ENCODE measurements around the gene SYNC.

SYNC gene

GRCh38 chr1:32736812-32737791, 34.5 kb upstream of the SYNC start:
- TF ChIP-seq CTCF (IDR thresholded peaks at IDR 0.05; ENCODE audit: extremely low read depth, insufficient read depth, missing control alignments) = no peak
- no peak for DNase-seq (ENCODE audit: low spot score)
- in situ Hi-C loops (cut with MboI; ENCODE audit: low pct_unique_long_range_greater_than_20kb, low sequenced_read_pairs, unreplicated experiment) = no loop called here

GRCh38 chr1:32733582-32734321, 31.2 kb upstream of the SYNC start:
- TF ChIP-seq CTCF (IDR thresholded peaks at IDR 0.05; ENCODE audit: extremely low read depth, insufficient read depth, missing control alignments) = peak; percentile 19
- peak; percentile 72 for DNase-seq (ENCODE audit: low spot score)
- in situ Hi-C loops (cut with MboI; ENCODE audit: low pct_unique_long_range_greater_than_20kb, low sequenced_read_pairs, unreplicated experiment) = no loop called here

- in situ Hi-C loops (cut with MboI; ENCODE audit: low pct_unique_long_range_greater_than_20kb, low sequenced_read_pairs, unreplicated experiment) = no loop called here
- no peak for DNase-seq (ENCODE audit: low spot score)
- TF ChIP-seq CTCF (IDR thresholded peaks at IDR 0.05; ENCODE audit: extremely low read depth, insufficient read depth, missing control alignments) = no peak
Observed at GRCh38 chr1:32729254-32730046, 26.9 kb upstream of the SYNC start.

DNA sequence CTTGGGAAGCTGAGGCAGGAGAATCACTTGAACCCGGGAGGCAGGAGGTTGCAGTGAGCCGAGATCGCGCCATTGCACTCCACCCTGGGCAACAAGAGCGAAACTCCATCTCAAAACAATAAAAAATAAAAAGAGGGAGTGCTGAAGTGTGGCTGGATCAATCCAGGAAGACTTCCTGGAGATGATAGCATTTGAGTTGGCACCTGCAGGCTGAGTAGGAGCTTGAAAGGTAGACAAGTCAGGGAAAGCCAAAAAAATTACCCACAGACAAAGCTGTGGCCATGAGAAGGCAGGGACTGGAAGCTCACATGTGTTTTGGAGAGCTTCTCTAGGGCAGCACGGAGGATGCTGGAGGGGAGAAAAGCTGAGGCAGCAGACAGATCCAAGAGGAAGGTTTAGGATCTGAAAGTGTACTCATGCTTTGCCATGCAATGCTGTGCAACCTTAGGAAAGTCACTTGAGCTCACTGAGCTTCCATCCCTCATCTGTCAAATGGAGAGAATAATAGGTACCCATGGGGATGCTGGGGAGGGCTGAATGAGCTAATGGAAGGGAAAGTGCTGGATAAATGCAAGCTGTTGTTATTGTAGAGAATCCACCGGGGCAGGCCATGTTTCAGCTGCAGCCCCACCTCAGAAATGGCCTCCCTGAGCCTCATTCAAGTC, 26.0 kb upstream of the SYNC start:
- no peak for TF ChIP-seq CTCF (IDR thresholded peaks at IDR 0.05; ENCODE audit: extremely low read depth, insufficient read depth, missing control alignments)

GRCh38 chr1:32727876-32728275, 25.3 kb upstream of the SYNC start:
- TF ChIP-seq CTCF (IDR thresholded peaks at IDR 0.05; ENCODE audit: extremely low read depth, insufficient read depth, missing control alignments) = no peak
- DNase-seq (ENCODE audit: low spot score) = no peak
- in situ Hi-C loops (cut with MboI; ENCODE audit: low pct_unique_long_range_greater_than_20kb, low sequenced_read_pairs, unreplicated experiment) = no loop called here

More for the DNA sequence above, 26.0 kb upstream of the SYNC start:
- DNase-seq (ENCODE audit: low spot score) = no peak
- in situ Hi-C loops (cut with MboI; ENCODE audit: low pct_unique_long_range_greater_than_20kb, low sequenced_read_pairs, unreplicated experiment) = no loop called here

DNA sequence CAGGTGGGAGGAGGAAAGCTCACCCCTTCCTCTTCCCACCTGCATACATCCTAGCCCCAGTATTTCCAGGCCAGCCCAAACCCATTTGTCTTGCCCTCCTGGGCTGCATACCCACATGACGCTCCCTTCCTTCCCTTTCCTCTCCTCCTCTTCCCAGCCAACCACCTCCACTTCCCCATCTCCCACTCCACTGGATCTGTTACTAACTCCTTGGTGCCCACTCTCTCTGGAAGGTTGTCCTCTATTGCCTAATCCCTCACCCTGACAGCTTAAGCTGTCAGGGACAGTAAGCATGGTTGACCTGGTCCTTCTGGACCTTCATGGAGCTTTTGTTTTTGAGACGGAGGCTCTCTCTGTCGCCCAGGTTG, 23.0 kb upstream of the SYNC start:
- in situ Hi-C loops (cut with MboI; ENCODE audit: low pct_unique_long_range_greater_than_20kb, low sequenced_read_pairs, unreplicated experiment) = no loop called here

More for the DNA sequence above, 23.0 kb upstream of the SYNC start:
- DNase-seq (ENCODE audit: low spot score) = no peak
- TF ChIP-seq CTCF (IDR thresholded peaks at IDR 0.05; ENCODE audit: extremely low read depth, insufficient read depth, missing control alignments) = no peak

All from GM13977 (cell line).